CD4-positive, alpha-beta T cell treated with Interleukin-15 for 1 hour (primary cell): ENCODE results near the gene MLANA.
A peak's percentile ranks its signal among the peaks of the same experiment; 100 is the strongest.
"Not testable (repeated sequence)": the region's sequence is repeated elsewhere in the genome, so short reads cannot be mapped to it uniquely, and the experiment has no call there.

Experiments used
- DNase-seq: peaks from one replicate; pipeline ENCODE4 v3.0.0-alpha.2; 2020

Gene MLANA

DNA sequence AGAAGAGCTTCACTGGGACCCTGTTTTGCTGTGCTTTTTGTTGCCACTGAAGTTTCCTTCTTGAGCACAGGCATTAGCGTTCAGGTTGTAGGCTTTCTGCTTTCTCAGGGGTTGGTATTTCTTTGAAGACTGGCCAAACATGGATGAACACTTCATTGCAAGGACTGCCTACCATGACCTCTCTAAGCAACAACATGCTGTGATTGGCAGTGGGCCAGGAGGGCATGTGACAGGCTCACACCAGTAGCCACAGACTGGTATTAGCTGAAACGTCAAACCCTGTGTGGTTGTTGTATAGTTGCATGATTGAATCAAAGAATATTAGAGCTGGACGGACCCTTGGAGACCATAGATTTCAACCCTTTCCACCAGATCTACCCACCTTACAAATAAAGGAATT is 20.0 kb upstream of the MLANA start:
- no peak for DNase-seq

DNA sequence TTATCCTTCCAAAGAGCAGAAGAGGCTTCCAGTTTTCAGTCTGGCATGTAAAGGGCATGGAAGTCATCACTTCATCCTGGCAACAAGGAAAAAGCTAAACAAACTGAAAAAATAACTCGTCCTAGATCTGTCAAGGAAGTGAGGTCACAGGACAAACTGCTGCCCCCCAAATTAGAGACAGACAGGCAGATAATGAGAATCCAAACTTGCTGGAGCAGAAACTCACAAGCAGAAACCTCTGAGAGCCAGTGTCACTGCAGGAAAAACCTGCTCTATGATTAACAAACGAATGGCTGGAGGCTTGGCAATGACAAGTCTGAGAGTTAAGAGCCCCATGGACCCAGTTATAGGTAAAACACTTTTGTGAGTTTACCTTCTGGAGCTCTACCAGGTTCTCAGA is 18.9 kb upstream of the MLANA start:
- no peak for DNase-seq

DNA sequence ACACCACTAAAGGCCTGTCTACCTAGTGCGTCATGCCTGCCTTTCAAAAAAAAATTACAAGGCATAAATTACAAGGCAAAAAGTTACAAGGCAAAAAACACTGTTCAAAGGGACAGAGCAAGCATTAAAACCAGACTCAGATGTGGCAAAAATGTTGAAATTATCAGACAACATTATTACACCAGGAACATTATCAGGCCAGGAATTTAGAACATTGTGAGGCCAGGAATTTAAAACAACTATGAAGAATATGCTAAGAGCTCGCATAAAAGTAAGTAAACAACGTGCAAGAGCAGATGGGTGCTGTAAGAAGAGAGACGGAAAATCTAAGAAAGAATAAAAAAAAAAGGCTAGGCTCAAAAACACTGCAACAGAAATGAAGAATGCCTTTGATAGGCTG is 18.2 kb upstream of the MLANA start:
- DNase-seq, result no peak

DNA sequence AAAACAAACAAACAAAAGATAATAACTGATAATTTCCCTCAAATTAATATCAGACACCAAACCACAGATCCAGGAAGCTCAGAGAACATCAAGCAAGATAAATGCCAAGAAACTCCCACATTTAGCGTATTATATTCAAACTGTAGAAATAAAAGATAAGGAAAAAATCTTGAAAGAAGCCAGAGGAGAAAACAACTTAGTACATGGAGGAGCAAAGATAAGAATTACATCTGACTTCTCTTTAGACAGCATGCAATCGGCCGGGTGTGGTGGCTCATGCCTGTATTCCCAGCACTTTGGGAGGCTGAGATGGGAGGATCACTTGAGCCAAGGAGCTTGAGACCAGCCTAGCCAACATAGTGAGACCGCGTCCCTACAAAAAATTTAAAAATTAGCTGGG is 17.2 kb upstream of the MLANA start:
- DNase-seq, result no peak

DNA sequence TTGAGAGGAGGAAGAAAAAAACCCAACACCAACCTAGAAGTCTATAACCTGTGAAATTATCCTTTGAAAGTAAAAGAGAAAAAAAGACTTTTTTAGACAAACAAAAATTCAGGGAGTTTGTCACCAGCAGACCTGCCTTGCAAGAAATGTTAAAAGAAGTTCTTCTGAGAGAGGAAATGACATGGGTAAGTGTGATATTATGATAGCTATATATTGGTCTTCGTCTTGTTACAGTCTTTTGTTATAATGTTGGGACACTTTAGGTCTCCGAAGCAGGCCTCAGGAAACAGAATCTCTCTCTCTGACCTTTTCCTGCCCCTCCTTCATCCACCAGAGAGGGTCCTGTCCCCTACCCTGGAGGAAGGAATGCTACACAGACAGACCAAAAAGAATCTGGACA is 16.6 kb upstream of the MLANA start:
- DNase-seq, result no peak

DNA sequence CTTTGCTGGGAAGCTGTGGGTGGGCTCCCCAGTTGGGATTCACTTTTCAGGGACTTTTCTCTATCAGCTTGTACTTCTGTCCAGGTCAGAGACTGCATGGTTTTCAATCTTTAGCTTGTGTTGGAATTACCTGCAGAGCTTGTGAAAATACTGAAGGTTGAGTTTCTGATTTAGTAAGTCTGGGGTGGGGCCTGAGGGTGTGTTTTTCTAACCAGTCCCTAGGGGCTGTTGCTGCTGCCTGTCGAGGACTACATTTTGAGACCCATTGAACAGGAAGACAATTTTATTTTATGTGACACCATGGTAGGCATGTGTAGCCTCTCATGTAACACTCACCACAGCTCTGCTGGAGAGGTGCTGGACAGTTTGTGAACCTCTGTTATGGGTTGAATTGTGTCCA is 14.7 kb upstream of the MLANA start:
- DNase-seq, result no peak

DNA sequence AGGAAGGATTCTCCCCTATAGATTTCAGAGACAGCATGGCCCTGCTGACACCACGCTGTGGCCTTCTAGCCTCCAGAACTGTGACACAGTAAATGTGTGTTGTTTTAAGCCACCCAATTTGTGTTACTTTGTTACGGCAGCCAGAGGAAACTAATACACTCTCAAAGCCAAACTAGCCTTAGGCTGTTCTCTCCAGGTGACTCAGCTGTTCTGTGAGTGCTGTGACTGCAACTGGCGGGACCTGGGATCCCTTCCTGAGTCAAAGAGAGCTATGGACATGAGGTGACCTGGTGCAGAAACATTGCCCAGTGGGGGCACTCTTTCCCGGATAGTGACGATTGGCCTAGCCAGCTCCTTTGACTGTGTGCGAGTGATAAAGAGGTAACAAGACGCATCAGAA is 14.0 kb upstream of the MLANA start:
- DNase-seq, result no peak

DNA sequence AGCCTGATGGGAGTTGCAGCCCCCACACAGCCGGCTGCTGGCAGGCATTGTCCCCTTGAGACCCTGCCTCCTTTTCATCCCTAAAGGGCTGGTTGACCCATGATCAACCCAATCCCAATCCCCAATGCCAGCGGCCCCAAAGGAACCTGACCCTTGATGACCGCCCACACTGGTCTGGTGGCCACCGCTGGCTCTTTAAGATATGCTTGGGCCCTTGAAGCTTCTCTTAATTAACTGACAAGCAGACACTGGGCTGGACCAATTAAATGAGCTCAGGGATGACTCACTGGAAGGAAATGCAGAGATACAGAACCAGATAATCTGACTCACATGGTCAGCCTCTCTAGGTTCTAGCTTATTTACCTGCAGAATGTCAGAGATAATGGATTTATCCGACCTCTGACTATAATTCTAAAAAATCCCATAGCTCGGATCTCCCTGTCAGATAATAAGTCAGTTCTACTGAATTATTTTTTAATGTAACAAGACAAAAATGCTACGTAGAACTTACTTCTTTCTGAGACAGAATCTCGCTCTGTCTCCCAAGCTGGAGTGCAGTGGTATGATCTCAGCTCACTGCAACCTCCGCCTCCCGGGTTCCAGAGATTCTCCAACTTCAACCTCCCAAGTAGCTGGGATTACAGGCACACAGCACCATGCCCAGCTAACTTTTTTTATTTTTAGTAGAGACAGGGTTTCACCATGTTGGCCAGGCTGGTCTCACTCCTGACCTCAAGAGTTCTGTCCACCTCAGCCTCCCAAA is 11.1 kb upstream of the MLANA start:
- DNase-seq, result no peak

DNA sequence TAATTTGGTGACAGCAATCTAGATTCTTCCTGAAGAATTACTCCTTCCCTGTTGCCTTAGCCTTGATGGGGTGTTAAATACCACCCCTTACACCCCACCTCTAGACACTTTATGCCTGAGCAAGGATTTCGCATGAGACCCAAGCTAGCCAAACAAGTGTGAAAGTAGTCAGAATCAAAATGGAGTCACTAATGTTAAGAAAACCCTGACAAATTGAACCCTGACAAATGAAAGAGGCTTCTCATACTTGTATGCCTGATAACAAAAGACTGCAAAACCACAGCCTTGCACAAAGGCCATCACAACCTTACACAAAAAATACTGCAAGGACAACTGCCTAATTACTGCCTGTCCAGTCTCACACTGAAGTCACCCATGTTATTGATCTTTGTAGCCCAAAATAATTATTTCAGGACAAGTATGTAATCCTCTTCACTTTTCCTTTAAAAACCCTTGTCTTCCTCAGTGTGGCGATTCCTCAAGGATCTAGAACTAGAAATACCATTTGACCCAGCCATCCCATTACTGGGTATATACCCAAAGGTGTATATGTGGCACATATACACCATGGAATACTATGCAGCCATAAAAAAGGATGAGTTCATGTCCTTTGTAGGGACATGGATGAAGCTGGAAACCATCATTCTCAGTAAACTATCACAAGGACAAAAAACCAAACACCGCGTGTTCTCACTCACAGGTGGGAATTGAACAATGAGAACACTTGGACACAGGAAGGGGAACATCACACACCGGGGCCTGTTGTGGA is 8.3 kb upstream of the MLANA start:
- not testable (repeated sequence) for DNase-seq

DNA sequence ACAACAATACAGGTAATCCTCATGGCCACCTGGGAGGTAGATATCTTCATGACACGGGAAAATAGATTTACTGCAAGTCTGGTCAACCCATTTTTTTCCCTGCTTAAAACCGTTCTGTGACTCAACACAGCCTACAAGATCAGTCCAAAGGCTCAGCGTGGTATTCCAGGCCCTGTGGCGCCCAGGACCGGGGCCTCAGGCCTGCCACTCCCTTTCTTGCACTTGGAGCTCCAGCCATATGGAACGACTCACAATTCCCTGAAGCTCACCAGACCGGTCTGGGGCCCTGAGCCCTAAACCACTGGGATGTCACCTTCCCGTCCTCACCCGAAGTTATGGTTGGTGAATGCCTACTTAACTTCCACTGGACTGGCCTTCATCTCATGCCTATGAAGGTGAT is 6.5 kb upstream of the MLANA start:
- no peak for DNase-seq

DNA sequence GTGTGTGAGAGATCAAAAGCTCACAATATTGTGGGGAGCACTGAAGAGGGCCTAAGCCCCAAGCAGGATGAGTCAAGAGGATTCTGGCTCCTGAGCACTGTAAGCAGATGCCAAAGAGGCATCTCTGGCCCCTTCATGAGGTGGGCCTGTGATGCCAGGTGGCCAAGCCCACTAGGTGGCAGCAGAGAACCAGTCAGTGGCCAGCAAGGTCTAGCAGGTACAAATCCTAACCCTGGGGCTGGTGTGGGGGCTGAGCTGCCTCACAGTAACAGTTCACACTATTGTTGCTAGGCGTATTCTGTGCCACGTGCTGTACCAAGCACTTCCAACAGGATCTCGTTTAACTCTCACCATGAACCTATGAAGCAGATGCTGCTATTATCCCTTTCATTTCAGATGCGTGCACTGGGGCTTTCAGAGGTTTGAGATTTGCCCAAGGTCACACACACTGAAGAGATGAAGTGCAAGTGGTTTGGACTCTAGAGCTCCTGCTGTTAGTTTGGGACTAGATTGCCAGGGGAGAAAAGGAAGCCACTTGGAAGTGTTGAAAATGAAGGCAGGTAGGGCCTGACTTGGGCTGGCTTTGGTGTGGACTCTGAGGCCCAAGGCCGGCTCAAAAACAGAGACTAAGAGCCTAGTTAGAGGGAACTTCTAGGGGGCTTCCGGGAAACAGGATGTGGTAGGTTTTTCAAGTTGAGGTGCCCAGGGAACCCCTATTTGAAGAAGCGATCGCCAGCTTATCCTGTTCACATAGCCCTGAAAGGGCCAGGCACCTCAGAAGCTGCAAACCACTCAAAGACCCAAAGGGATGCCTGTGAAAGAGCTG is 4.4 kb upstream of the MLANA start:
- peak; percentile 72 for DNase-seq

DNA sequence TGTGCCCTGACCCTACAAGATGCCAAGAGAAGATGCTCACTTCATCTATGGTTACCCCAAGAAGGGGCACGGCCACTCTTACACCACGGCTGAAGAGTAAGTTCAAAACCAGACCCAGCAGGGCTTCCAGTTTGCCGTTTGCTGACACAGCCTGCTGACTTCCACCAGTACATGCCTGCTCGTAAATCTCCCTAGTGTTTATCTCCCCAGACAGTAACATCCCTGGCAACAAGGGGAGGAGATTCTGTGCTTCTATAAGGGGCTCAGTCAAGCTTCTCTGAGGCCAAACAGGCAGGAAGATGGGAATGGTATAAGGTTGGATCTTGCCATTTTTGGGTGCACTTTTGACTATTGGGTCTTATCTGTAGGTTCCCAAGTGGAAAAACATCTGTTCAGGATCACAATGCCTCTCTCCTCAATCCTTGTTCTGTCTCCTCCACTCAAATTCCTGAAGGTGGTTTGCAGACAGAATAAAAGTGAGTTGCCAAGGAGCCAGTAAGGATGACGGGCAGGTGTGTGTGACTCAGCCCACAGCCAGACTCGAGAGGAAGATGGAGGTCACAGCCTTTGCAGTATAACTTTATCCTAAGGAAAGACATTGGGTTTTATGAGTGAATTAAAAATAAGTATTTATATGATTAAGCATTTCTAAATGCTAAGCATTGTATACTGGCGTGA is 1.9 kb downstream of the MLANA start:
- DNase-seq, result no peak

DNA sequence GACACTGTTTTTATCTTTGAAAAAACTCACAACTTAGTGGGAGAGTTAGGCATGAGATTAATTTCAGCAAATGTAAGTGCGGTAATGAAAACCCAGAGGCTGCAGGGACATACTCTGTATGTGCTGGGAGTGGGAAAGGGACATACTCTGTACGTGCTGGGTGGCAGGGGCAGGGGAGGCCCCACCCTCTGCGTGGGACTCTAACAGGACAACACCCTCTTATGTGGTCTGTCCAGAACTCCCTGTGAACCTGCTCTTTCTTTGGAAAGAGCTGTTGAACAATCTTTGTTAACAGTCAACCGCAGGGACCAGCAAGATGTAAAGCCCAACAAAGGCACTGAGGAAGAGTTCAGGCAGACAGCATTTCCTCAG is 2.4 kb downstream of the MLANA start:
- no peak for DNase-seq

DNA sequence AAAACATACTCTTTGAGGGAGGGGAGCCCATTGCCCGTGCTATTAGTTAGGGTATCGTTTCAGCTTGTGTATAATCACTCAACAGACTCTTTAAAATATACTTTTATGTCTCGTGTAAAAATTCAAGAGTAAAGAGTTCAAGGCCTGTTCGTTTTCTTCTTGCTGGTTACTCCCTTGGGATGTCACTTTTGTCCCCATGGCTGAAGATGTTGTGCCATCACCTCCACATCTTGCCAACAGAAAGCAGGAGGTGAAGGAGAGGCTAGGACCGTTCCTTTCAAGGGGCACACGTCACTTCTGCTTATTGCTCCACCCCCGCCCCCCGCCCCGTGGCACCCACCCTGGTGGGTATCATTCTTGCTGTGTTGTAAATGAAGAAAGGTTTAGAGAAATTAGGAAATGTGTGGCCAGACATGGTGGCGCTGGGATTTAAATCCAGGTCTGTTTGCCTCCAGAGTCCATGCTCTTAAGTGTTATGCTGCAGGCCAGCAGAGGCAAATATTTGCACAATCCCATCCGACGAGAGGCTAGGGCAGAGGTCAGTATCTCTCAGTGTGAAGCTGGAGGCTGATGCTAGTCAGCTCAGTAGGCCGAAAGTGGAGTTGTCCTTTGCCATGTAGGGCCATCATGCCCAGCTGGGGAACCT is 3.0 kb downstream of the MLANA start:
- DNase-seq, result no peak

DNA sequence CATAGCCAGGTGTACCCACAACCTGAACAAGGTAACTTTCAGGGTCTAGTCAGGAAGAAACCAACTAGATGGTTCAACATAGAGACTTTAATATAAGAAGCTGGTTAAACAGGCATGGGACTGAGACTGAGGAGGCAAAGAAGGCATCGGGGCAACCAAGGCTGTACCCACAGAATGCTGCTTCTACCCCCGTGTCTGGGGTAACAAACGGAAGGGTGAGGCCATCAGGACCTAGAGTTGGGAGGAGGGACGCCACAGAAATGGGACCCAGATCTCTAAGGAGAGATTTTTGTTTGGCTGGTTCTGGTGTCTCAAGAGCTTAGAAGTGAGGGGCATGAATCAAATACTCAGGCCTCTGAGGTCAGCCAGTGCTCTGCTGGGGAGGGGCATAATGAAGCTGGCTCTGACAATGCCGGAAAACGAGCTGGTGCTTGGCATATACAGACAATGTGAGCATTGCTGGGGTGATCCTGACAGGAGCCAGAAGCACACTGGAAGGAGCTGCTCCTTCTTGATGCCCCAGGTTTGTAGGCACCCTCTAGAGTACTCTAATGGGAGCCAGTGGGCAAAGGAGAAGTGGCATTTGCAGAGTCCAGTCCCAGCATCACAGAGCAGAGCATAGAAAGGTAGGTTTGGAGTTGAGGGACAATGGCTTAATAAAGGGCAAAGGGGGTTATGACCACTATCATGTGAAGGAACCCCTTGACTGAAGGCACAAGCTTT is 3.7 kb downstream of the MLANA start:
- DNase-seq, result no peak

DNA sequence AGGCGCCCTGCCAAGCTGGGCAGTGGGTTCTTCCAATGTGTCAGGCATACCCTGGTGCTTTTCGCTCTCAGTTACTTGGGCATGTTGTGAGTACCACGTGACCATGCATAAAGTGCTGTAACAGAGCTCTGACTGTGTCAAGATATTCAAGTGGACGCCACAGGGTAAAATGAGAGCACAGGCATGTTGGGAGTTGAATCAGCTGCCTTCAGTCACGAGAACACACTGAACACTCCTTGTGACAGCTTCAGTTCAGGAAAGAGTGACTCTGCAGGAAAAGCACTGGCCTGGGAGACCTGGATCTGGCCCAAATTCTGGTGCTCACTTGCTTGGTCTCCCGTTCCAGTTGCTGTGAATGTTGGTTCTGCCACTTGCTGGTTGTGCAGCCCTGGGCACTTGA is 5.1 kb downstream of the MLANA start:
- DNase-seq, result no peak

DNA sequence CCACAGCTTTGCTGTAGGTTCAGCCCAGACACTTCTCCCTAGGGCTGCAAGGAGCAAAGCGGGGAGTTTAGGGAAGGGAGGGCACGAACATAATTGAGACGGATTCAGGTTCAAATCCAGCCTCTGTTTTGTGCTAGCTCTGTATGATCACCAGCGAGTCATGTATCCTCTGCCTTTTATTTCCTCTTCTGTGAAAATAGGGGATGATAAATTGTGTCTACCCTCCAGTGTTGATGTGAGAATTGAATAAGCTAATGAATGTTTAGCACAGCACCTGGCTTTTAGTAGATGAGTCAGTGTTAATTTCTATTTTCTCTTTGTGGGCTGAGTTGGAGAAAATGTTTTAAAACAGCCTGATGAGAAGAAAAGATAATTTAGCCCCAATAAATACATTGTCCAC is 6.2 kb downstream of the MLANA start:
- no peak for DNase-seq

DNA sequence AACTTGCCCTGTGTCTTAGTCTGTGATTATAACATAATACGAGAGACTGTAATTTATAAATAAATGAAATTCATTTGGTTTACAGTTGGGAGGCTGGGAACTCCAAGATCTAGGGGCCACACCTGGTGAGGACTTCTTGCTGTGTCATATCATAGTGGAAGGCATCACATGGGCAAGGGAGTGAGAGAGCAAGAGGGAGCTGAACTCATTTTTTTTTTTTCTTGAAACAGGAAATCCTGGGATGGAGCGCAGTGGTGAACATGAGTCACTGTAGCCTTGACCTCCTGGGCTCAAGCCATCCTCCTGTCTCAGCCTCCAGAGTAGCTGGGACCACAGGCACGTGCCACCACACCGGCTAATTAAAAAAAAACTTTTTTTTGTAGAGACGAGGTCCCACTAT is 7.2 kb downstream of the MLANA start:
- DNase-seq, result no peak

DNA sequence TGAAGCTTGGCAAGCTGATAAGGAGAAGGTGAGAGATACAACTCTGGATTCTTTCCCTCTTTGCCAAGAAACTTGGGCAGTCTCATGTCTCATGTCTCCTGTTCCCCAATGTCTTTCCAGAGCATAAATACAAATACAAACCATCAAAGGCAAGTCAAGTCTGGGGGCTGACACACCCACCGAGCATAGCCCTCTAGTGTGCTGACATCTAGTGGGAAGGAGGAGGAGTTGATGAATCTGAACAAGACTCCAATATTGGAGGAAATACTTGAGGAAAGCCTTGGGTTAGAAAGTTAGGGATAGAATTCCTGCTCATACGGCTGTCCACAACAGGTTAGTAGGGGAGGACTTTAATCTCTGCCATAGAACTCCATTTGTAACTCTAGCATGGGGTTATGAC is 8.6 kb downstream of the MLANA start:
- no peak for DNase-seq

DNA sequence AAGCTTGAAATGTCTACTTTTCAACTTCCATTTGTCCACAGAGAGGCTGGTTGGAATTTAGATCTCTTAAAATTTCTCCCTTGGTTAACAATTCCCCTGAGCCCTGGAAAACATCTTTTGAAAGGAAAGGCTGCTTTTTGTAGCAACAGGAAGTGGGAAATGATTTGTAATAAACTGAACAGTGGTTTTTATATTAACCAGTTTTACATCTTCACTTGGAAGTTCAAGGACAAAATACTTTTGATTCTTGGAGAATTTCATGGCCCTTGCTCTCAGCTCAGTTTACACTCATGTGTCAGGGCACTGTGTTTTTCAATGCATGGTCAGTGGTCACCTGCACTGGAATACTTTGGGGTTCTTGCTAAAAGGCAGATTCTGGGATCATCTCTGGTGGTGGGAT is 9.9 kb downstream of the MLANA start:
- DNase-seq, result no peak

DNA sequence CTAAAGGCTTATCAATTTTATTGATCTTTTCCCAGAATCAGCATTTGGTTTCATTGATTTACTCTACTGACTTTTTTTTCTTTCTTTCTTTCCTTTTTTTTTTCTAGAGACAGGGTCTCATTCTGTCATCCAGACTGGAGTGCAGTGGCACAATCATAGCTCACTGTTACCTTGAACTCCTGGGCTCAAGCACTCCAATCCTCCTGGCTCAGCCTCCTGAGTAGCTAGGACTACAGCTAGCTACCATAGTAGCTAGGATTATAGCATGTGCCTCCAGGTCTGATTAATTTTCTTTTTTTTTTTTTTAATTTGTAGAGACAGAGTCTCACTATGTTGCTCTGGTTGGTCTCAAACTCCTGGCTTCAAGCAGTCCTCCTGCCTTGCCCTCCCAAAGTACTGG is 11.7 kb downstream of the MLANA start:
- DNase-seq, result no peak

DNA sequence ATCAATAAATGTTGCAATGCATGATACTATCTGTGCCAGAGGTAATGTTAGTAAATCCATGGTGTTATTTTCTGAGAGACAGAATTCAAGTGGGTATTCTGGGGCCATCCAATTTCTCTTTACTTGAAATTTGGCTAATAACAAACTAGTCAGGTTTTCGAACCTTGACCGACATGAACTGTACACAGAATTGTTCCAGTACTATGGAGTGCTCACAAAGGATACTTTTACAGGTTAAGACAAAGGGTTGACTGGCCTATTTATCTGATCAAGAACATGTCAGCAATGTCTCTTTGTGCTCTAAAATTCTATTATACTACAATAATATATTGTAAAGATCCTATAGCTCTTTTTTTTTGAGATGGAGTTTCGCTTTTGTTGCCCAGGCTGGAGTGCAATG is 18.2 kb downstream of the MLANA start:
- no peak for DNase-seq
